HG03354 (cell line): ENCODE measurements around the gene ADAMTS17.

Experiments used
- ATAC-seq: cut with Tn5 transposase; IDR thresholded peaks from one replicate; pipeline ENCODE4 v1.9.1; 2021; ENCODE audit warnings: mild to moderate bottlenecking; ENCODE audit not compliant: unreplicated experiment, poor library complexity, severe bottlenecking

ADAMTS17 gene

DNA sequence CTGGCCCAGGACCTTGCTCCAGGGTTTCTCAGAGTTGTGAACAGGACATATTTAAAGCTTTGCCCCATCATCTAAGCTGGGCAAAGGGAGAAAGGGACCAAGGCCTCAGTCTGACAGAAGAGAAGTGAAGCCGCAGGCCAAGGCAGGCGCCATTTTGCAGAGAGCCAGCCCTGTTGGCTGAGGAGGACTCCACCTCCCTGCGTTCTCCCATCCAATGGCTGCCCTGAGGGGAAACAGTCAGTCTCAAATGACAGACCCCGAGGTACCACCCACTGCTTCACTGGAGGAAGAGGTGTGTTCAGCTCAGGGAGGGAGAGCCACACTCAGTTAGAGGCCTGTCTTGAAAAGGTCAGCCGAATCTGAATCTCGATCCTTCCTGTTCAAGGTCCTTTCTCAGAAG lies 86.1 kb downstream of the ADAMTS17 start:
- no peak for ATAC-seq

GRCh38 chr15:100254691-100255090 lies 87.1 kb downstream of the ADAMTS17 start:
- no peak for ATAC-seq

DNA sequence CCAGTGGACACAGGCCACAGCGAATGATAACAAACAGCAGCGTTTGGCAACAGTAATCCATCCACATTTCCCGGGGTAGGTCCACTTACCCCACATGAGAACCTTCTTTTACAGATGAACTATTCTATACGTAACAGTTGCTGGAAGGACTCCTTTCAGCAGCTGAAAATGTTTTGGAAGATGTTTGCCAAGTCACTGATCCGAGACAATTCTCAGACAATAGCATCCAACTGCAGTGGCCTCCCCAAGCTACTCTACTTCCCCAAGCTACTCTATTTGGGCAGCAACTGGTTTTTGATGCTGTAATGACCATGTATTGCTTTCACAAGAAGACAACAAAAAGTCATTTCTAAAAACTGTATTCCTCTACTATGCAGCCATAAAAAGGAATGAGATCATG lies 87.5 kb downstream of the ADAMTS17 start:
- no peak for ATAC-seq

DNA sequence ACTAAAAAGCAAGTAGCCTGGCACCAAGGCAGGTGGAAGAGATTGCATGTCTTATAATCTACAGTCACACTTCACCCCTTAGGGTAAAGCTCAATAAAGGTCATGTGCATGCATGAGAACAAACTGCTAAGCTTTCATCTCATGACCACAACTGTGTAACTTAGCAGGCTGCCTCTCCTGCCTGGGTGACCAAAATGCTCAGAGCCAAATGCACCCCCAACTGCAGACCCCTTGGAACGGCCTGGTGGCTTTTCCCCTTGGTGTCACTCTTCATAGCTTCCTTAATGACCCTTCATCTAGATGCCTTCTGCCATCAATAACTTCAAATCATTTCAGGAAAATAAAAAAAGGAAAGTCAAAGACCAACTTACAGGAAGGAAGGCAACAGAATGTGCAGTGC lies 88.1 kb downstream of the ADAMTS17 start:
- ATAC-seq, result no peak

DNA sequence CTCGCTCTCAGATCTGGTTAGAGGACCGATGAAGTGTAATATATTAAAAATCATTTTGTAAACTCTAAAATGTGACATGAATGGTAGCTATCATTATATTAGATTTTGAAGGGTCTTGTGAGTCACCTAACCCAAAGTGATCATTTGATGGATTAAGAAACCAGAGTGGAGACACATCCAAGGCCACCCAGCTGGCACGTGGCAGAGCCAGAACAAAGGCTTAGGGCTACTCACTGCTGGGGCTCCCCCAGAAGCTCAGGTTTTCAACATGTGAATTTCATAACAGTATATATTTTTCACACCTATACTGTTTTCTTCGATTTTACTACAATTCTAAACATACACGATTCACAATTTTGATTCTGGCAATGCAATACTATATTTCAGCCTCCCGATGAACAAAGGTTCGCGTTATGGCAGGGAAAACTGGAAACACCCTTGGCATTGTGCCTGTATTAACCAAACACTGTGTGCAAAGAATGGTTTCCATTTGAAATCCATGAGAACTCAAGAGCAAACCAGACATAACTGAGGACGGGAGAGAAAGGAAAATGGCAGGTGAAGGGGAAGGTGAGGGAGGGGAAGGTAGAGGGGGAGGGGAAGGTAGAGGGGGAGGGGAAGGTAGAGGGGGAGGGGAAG lies 88.9 kb downstream of the ADAMTS17 start:
- no peak for ATAC-seq

DNA sequence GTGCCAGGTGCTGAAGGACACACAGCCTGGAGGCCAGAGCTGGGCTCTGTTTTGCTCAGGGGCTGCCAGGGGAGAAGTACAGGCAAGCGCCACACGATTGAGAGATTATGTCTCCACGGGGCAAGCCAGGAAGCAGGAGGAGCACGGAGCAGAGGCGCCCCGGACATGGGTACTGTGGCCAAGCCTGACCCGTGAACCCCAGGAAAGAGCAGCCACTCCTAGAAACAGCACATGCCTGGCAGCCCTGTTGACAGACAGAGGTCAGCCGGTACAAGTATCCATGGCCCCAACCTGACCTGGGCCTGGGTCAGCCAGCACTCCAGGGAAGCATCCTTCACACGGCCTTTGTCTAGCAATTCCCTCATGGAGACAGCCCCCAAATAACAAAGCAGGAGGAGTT lies 89.4 kb downstream of the ADAMTS17 start:
- ATAC-seq, result no peak

- no peak for ATAC-seq
Observed at GRCh38 chr15:100250176-100250800, 91.5 kb downstream of the ADAMTS17 start.

- ATAC-seq, result no peak
Observed at GRCh38 chr15:100249096-100249815, 92.5 kb downstream of the ADAMTS17 start.

GRCh38 chr15:100248236-100248635 lies 93.5 kb downstream of the ADAMTS17 start:
- ATAC-seq, result no peak

DNA sequence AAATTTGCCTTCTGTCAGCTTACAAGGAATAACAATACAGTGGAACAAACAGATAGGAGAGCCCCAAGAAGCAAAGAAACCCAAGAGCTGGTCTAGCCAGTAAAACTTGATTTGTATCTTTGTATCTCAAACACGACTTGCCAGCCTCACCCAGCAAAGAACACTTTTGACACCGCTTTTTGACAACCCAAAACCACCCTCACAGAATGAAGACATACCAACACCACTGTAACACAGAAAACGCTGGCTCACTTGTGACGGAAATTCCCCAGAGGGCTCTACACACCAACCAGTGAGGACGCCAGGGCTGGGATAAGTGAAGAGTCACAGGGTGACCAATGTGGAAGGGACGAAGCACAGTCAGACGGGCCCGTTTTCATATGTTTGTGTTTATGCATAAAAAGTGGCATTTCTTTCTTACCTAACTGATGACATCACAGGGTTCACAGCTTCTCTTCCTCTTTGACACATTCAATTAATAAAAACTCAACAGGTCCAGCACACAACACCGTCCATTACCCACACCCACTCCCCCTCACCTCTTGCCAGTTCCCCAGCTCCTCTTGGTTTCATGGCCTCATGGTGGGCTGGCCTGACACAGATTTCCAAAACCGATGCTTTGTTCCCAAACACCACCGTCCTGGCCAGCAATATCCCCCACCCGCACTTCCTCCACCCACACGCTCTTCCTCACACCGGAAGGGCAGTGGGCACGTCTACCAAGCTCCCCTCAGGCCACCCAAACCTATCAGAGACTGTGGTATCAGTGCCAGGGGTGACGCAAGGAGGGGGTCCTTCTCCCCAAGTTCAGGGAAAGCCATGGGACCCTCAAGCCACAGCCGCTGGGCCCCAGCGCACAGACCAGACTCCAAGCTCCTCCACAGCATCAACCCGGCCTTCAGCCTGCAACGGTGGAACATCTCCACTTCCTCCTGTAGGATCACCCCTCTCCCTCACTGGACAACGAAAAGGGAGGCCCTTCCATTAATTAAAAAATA lies 94.2 kb downstream of the ADAMTS17 start:
- ATAC-seq, result no peak

DNA sequence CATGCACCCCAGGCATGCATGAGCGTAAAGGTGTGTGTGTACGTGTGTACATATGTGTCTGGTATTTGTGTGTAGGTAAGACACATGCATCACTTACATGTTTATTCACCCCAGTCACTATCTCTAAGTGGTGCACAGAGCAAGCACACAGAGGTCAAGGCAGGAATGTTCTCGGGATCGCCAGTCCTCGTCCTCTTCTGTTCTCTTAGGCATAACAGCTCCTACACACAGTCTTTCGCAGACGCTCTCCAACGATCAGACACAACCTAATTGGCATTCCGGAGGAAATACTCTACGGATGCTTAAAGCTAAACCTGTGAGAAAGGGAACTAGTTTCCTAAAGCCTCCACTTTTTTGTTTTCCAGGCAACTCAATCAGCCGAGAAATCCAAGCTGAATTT lies 95.9 kb downstream of the ADAMTS17 start:
- no peak for ATAC-seq

- ATAC-seq, result no peak
Observed at GRCh38 chr15:100245487-100245820, 96.3 kb downstream of the ADAMTS17 start.

- no peak for ATAC-seq
Observed at GRCh38 chr15:100244796-100245486, 96.8 kb downstream of the ADAMTS17 start.

DNA sequence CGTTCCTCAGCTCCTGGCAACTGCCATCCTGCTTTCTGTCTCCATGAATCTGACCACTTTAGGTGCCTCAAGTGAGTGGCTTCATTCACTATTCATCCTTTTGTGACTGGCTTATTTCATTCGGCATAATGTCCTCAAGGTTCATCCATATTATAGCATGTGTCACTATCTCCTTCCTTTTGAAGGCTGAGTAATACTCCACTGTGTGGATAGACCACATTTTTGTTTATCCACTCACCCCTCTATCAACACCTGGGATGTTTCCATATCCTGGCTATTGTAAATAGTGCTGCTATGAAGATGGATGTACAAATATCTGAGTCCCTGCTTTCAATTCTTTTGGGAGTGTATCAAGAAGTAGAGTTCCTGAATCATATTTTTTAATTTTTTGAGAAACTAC lies 98.8 kb downstream of the ADAMTS17 start:
- ATAC-seq, result no peak

GRCh38 chr15:100241572-100242482 lies 99.9 kb downstream of the ADAMTS17 start:
- no peak for ATAC-seq

- no peak for ATAC-seq
Observed at GRCh38 chr15:100236981-100237720, 104.6 kb downstream of the ADAMTS17 start.

DNA sequence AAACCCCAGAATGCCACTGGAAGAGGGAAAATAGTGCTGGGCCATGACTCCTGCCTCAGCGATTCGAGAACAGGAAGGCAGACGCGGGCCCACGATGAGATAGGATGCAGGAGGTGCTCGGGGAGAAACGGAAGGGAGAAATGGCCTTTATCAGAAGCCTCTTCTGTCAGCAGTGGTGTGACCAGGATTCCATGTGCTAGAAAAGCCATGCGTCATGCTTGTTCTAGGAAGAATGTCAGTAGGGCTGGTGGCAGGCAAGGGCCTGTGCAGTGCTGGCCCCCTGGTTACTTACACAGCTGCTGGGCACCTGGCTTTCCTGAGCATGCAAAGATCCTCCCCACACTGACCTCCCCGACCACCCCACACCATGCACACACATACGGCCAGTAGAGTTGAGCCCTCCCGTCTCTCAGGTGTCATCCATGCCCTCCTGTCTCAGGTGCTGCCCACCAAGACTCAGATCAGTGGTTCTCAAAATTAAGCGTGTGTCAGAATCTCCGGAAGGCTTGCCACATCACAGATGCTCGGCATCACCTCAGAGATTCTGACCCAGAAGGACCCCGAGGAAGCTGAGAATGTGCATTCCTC lies 106.7 kb downstream of the ADAMTS17 start:
- no peak for ATAC-seq
